Thoracic aorta endothelial cell (primary cell): ENCODE data around the gene FBXO21. TPM values are rescaled to one million over a fixed set of nuclear protein-coding genes. Genes with fewer than 3 reads are reported as not detected.

Experiments
- total RNA-seq: library from RNA; depleted of rRNA; stranded (reverse); fragments of >200 nt; gene quantifications from 2 replicates; pipeline ENCODE4 v1.2.3, GENCODE V29; 2012

The FBXO21 gene
- total RNA-seq, result 86.8 and 88.7 TPM in 2 replicates

GRCh38 chr12:117190210-117190781 is at the start of gene FBXO21:
FBXO21 (minus strand) TSS chr12:117190470; CDS start chr12:117190456, 14 bp downstream.

Other genes starting within 250 kb of the FBXO21 start
- gene TESC, start 91.1 kb downstream of the FBXO21 start, total RNA-seq, result 0.27 and 0.29 TPM in 2 replicates
- under 0.01 and 0.14 TPM in 2 replicates for gene NOS1, start 171.2 kb upstream of the FBXO21 start, total RNA-seq